Measurements from ENCODE around the gene MOG. TPM values are rescaled to one million over a fixed set of nuclear protein-coding genes. Genes with fewer than 3 reads are reported as not detected.
"Not testable (repeated sequence)": the region's sequence is repeated elsewhere in the genome, so short reads cannot be mapped to it uniquely, and the experiment has no call there.

Gene MOG
- total RNA-seq, 1 experiment from 2014 or later = not detected

DNA sequence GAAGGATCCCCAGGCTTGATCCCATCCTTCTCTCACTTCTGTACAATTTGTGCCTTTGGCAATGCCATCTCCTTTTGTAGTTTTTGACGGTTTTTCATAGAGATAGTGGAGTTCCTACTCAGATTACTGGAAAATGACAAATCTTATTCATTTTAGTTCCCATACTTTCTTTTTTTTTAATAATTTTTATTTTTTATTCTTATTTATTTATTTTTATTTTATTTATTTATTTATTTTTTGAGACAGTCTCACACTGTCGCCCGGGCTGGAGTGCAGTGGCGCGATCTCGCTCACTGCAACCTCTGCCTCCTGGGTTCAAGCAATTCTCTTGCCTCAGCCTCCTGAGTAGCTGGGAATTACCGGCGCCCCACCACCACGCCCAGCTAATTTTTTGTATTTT is 19.6 kb upstream of the MOG start:
- no peak for DNase-seq (ENCODE audit: low spot score)

DNA sequence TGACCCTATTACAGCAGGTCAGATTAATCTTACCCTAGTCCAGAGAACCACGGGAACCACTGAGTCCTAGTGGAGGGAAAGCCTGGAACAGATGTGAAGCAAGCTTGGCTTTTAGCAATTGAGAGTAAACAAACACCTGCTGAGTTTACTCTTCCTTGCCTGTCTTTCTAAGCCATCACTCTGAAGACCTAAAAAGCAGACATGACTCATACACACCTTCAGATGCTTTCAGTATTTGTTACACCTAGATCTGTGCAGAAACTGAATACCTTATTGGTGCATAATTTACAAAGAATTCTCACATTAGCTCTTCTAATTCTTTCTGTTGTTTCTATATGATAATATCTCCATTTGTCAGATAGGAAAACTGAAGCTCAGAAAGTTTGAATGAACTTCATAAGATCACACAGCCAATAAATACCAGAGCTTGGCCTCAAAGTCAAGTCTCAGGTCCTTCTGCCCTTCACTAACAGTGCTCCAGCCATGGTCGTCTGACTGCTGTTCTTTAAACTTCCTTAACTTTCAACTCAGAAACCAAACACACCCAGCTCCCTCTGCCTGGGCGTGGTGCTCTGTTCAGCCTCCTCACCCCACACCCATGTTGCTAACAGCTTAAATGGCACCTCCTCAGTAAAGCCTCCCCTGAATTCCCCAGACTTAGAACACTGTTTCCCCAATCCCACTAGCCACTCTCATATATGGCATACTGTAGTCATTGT is 15.3 kb upstream of the MOG start:
- DNase-seq (ENCODE audit: low spot score) = no peak

DNA sequence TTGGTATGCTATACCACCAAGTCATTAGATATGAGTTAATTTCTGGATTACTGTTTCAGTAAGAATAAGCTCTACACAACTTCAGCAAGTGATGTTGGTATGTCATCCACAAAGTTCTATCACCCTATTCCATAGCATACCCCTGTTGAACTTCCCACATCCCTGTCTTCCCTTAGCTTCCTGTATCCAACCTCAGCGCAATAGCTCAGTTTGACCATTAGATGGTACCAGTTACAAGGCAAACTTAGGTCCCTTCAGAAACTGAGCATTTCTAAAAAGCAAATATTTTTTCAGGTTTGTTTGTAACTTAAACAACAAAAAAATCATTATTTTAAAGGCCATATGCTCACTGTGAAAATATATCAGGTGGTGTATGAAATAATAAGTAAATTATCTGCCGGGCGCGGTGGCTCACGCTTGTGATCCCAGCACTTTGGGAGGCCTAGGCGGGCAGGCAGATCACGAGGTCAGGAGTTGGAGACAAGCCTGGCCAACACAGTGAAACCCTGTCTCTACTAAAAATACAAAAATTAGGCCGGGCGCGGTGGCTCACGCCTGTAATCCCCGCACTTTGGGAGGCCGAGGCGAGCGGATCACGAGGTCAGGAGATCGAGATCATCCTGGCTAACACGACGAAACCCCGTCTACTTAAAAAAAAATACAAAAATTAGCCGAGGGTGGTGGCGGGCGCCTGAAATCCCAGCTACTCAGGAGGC is 8.8 kb upstream of the MOG start:
- peak; percentile 34 for DNase-seq (ENCODE audit: low spot score)

DNA sequence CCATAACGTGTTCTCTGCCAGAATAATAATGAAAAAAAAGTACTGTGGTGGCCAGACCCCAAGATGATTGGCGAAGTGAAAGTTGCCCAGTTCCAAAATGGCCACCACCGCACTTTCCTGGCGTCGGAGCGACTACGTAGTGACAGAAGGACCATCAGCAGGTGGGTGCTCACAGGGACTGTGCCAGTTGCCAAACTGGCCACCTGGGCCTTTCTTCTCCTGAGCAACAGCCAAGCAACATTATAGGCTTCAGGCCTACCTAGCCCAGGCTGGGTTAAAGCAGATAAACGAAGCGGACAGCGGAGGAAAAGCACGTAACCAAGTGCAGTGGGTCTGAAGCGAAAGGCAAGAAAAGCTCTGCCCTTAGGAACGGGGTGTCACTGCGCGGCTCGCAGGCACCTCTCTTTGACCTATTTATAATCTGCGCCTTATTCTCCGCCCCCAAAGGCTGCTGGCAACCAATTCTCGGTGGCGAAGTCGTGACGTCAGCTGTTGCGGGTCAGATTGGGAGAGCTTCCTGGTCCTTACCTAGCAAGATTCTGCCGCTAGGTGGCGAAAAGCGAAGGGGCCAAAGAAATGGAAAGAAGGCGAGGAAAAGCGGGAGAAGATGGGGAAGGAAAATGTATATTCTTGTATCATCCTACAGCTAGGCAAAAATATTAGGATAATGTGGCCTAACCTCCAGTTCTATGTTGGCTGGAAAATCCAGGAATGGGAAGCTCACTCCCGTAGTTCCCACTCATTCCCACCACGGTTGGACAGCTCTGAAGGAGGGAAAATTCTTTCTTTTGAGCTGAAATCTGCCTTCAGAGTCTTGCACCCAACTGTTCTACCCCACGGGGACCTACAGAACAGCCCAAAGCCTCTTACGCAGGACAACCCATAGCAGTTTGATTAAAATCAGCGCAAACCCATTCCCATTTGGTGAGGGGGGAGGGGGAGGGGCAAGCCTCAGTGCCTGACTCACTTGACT is 6.9 kb upstream of the MOG start:
- DNase-seq (ENCODE audit: low spot score) = peak; percentile 99

DNA sequence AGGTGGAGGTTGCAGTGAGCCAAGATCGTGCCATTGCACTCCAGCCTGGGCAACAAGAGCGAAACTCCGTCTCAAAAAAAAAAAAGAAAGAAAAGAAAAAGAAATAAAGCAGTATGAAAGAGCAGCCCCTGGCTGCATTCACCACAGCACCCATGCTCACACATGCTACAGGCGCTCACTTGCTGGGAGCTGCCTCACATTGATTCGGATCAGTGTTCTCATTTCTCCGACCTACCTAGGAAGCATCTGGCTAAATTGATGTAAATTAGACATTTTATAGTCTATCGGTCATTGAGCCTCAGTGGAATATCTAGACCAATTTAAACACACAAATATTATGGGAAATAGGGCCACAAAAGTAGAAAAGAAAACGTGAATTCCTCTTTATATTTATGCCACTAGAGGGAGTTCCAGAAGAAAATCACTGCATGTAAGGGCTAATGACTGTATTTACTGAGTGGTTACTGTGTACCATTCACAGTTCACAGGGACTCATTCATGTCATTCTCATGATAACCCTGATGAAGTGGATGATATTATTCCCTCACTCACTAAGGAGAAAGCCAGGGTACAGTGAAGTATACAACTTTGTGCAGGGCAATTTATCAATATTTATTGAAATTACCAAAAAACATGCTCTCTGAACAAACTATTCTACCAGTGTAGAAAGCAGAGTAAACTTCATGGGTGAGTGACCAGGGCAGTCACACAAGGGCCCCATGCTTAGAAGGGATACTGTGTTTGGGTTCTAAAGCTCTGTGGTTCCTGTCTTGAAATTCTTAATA is 5.3 kb upstream of the MOG start:
- peak; percentile 48 for DNase-seq (ENCODE audit: low spot score)

DNA sequence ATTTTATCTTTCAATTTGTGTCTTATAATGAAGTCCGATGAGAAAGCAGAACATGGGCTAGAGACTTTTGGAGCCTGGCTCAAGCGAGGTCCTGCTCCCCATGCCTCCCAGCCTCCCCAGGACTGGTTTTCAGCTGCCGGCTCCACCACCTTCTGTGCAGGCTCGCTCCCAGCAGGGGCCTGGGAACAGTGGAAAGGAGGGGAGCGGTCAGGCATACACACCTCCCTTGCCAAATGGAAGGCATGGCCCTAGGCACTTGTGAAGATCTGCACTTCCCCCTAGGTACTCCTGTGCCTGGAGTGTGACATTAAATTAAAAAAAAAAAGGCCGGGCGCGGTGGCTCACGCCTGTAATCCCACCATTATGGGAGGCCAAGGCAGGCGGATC is 4.7 kb upstream of the MOG start:
- DNase-seq (ENCODE audit: low spot score) = no peak

DNA sequence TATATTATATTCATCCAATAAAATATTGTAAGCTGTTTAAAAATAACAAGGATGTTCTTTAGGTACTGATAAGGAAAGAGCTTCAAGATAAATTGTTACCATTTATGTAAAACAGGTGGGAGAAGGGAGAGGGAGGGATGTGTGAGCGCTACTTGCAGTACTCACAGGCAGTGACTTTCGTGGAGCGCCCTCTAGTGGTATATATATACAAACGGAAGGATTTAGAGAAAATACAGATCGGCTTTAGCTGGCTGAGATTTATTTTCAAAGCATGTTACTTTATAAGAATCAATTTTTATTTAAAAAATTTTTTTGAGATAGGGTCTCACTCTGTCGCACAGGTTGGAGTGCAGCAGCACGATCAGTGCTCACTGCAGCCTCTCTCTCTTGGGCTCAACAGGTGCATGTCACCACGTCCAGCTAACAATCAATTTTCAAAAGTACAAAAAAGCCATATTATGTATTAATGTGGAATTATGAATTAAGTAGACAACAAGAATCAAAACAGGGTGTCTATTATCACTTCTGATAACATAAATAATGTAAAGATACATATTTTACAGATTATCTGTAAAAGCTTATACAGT is 3.3 kb upstream of the MOG start:
- DNase-seq (ENCODE audit: low spot score) = peak; percentile 74

DNA sequence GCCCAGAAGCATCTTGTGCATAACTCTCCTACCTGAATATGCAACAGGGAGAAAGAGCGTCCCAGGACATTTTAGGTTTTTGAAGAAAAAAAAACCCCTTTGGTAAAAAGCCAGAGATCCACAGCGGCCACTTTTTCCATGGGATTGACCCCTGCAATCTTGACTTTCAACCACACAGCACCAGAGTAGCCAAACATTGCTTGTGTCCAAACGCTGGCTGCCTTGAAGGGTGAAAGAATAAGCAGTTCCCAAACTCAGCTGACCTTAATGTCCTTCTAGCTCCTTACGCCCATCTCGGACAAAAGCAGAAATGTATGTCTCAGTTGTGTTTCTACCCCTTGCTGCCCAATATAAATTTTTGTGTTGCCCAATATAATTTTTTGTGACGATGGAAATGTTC is 1.2 kb upstream of the MOG start:
- DNase-seq (ENCODE audit: low spot score) = no peak

DNA sequence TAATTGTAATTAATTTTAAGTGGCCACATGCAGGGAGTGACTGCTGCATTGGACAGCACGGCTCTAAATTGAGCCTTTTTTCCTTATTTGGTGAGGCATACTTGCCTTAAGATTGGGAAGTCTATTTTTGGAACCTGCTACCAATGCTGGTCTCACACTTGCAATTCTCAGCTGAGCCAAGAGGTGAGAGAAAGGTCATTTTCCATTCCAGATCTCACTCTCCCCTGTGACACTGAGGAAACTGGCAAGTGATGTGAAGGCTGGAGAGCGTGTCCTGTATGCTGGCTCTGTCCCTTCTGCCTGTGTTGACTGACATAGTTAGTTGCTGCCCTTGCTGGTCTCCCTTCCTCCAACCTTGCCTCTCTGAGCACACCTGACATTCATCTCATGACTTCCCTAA is 735 bp upstream of the MOG start:
- DNase-seq (ENCODE audit: low spot score) = no peak

DNA sequence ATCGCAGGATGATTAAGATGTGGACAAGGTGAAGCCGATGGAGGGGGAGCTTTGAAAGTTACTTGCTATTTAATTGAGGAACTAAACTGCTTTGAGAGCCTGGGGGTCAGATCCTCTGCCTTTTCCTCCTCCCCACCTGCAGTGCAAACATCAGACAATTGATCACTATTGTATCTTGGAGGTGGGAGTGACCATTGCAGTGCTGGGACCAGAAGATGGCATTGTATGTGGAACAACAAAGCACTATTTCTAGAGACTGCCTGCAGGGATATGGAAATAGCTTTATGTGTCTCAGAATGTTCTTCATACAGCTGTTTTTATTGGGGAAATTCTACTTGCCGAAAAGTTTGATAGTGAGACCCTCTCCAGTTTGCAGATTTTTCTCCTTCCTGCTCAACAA is 4.2 kb downstream of the MOG start:
- no peak for DNase-seq (ENCODE audit: low spot score)

DNA sequence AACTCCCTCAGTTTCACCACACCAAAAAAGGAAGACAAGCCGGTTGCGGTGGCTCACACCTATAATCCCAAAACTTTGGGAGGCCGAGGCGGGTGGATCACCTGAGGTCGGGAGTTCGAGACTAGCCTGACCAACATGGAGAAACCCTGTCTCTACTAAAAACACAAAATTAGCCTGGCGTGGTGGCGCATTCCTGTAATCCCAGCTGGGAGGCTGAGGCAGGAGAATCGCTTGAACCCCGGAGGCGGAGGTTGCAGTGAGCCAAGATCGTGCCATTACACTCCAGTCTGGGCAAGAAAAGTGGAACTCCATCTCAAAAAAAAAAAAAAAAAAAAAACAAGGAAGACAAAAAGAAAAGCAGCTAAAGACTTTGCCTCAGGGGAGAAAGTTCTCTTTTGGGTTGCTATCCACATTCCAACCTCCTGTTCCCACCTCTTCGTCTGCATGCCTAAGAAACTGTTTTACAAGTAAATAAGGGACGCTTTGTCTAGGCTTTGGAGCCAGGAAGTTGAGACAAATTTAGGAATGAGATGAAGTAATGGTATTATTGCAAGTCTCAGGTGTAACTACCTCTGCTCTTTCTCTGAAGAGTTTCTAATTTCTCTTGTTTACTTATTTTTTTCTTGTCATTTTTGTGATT is 4.7 kb downstream of the MOG start:
- DNase-seq (ENCODE audit: low spot score) = not testable (repeated sequence)

DNA sequence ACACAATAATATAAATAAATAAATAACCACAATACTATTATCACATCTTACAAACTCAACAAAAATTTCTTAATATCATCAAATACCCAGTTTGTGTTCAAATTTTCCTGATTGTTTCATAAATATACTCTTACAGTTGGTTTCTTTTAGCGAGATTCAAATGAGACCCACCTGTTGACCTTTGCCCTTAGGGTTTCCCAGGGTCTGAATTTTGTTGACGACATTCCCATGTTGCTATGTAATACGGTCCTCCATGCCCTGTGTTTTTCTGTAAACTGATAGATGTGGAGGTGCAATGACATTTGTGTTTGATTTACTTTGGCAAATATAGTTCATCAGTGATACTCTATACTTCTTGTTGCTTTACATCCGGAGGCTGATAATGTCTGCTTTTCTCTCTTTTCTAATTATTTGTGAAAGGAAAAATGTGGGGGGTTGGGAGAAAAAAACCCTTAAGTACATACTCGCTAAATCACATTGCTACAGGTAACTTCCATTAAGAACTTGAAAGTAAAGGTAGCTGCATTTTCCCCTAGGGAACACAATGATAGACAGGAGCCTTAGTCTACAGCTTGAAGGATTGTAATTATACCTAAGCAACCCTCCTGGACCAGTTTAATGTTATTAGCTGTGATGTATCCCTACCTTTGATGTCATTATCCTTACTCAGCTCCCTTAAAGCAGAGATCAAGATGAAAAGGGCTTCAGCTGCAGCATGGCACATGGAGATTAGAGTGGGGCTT is 6.6 kb downstream of the MOG start:
- no peak for DNase-seq (ENCODE audit: low spot score)

DNA sequence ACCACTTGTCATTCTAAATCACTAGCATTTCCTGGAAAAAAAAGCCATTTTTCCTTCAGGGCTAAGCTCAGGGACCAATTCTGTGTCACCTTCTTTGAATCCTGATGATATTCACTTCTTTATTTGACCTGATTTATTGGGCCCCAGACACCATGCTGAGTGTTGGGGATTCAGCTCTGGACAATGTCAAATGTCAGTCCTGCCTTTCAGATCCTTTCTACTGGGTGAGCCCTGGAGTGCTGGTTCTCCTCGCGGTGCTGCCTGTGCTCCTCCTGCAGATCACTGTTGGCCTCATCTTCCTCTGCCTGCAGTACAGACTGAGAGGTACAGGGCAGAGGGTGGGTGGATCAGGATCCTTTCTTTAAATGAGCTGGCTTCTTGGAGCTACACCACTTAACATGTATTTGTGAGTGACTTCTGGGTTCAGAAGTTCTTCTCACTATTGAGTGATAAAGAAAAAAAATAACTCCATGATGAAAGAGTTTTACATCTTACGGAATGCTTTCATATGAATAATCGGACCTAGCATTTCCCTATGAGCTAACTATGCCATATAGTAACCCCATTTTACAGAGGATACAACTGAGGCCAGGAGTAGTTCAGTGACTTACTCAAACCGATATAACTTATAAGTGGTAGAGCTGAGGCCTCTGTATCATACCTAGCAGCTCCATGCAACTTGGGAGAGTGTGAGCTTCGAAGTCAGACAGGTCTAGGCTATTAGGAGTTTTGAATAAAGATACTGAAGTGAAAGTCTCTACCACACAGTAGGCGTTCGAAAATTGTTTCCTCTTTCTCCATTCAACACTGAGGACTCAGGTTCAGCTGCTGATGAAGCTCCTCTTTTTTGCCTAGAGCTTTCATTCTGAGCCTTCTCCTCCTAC is 9.3 kb downstream of the MOG start:
- DNase-seq (ENCODE audit: low spot score) = no peak

DNA sequence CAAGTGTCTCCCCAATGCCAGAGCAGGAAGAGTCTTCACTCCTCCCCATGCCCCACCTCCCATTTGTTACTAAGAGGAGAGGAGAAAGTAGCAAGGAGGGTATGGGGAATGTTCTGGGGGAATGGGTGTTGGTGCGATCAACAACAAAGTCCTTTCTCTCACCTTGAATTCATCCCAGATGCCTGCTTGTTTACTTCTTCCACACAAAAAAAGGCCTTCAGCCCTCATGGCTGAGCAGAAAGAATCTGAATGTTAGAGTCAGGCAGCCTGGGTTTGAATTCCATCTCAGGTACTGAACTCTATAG is 9.9 kb downstream of the MOG start:
- no peak for DNase-seq (ENCODE audit: low spot score)

DNA sequence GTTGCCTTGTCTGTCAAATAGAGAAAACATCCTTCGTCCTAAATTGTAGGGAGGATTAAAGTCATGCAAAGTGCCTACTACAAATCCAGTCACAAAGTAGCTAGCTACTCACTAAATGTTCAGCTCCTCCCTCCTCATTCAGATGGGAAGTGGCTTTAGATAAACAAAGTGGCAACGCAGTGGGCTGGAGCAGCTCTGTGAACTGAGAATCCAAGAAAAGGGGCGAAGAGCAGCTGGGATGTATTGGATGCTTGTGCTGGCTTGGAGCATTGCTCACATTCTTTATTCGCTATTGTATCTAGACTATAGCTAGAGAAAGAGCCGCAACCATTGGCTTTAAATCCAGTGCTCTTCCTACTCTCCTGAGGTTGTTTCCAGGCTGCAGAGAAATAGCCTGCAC is 10.3 kb downstream of the MOG start:
- no peak for DNase-seq (ENCODE audit: low spot score)

DNA sequence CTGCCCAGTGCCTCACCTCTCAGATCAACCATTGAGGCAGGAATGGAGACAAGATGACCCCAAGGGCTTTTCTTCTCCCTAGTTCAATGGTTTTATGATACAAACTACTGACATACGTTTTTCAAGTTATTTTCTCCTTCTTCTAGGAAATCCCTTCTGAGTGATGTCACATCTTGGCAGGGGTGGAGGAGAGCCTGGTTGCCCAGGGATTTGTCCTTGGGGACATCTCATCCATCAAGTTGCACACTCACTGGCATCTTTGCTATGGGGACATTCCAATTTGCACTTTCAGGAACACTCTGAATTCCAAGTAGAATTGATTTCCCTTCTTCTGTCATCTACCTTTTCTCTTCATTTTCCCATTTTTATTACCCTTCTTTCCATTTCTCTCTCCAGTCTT is 14.1 kb downstream of the MOG start:
- DNase-seq (ENCODE audit: low spot score) = no peak

DNA sequence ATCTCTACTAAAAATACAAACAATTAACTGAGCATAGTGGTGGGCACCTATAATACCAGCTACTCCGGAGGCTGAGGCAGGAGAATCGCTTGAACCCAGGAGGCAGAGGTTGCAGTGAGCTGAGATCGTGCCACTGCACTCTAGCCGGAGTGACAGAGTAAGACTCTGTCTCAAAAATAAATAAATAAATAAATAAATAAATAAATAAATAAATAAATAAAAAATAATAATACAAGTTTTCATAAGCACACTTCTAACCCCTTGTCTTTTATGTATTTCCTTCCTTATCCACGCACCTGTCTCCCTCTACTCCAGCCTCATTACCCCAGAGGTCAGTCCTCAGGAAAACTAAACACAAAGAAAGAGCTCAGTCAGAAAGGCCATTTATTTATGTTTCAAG is 15.2 kb downstream of the MOG start:
- not testable (repeated sequence) for DNase-seq (ENCODE audit: low spot score)

DNA sequence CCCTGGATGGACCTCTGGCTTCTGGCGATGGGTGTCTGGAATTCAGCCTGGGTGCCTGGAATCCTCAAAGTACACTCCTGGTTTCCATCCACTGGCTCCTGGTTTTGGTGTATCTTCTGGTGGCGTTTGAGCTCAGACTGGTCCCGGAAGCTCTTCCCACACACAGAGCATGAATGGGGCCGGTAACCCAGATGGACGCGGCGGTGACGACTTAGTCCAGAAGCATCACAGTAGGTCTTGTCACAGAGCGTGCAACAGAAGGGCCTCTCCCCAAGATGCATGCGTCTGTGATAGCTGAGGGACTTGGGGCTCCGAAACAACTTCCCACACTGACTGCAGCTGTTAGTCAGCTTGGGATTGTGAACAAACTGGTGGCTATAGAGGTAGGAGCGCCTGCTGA is 16.3 kb downstream of the MOG start:
- DNase-seq (ENCODE audit: low spot score) = no peak

DNA sequence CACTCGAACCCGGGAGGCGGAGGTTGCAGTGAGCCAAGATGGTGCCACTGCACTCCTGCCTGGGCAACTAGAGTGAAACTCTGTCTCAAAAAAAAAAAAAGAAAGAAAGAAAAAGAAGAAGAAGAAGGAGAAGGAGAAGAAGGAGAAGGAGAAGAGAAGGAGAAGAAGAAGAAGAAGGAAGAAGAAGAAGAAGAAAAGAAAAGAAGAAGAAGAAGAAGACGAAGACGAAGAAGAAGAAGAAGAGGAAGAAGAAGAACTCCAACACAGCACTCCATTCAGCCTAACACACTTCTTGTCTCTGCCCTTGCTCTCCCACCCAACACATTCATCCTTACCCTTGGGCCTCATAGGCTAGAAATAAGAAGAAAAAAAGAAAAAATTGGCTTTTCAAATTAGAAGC is 17.1 kb downstream of the MOG start:
- no peak for DNase-seq (ENCODE audit: low spot score)
